ENCODE results near the gene MAPK11.

The MAPK11 gene

GRCh38 chr22:50307890-50308596 is 37.9 kb upstream of the MAPK11 start:
- no peak overlapping the region for H3K27ac ChIP-seq (ENCODE audit: low read length)
- H3K79me2 ChIP-seq (ENCODE audit: low read length) = peaks cover 40% of the 10 kb centered on the region
- H3K4me2 ChIP-seq (ENCODE audit: low read length) = no peak overlapping the region
- no peaks in the 10 kb centered on the region for H3K9me3 ChIP-seq (ENCODE audit: insufficient read depth, low read length)
- TF ChIP-seq EZH2phosphoT487 (IDR thresholded peaks at IDR 0.05; ENCODE audit: low read depth) = no peak
- TF ChIP-seq CTCF (IDR thresholded peaks at IDR 0.05; ENCODE audit: low read depth, low read length) = no peak
- no peaks in the 10 kb centered on the region for H3K36me3 ChIP-seq (replicated peaks; ENCODE audit: low read depth, low read length)
- no peak overlapping the region for H3K4me3 ChIP-seq (ENCODE audit: low read length)
- H3K27me3 ChIP-seq (ENCODE audit: low read depth, low read length) = no peaks in the 10 kb centered on the region
- H4K20me1 ChIP-seq (ENCODE audit: insufficient read depth, low read length) = peaks cover 8% of the 10 kb centered on the region
- H3K9ac ChIP-seq (ENCODE audit: low read length) = no peak overlapping the region
- H3K4me1 ChIP-seq (ENCODE audit: low read length) = peaks cover 28% of the 10 kb centered on the region
- H2AFZ ChIP-seq (ENCODE audit: low read depth, low read length) = no peak overlapping the region

GRCh38 chr22:50306753-50307749 is 36.9 kb upstream of the MAPK11 start, which contains the start of gene PLXNB2:
Gene PLXNB2, minus strand, starts transcription at chr22:50307646. Its CDS starts 17,062 bp downstream, at chr22:50290584.
- Histone ChIP-seq H3K9ac (ENCODE audit: low read length) (peak within 1 kb of the TSS; percentile 95), H3K4me2 (ENCODE audit: low read length) (peak within 1 kb of the TSS; percentile 90), H3K4me1 (ENCODE audit: low read length) (peaks cover 38% of the 10 kb centered on the region), H2AFZ (ENCODE audit: low read depth, low read length) (no peak within 1 kb of the TSS), H3K4me3 (ENCODE audit: low read length) (peak within 1 kb of the TSS; percentile 86), H3K27ac (ENCODE audit: low read length) (peak within 1 kb of the TSS; percentile 92), H3K27me3 (ENCODE audit: low read depth, low read length) (no peaks in the 10 kb centered on the region), H3K9me3 (ENCODE audit: insufficient read depth, low read length) (no peaks in the 10 kb centered on the region), H4K20me1 (ENCODE audit: insufficient read depth, low read length) (peaks cover 17% of the 10 kb centered on the region), H3K79me2 (ENCODE audit: low read length) (peaks cover 49% of the 10 kb centered on the region), H3K36me3 (replicated peaks; ENCODE audit: low read depth, low read length) (no peaks in the 10 kb centered on the region)
- no peak for TF ChIP-seq CTCF (IDR thresholded peaks at IDR 0.05; ENCODE audit: low read depth, low read length)
- no peak for TF ChIP-seq EZH2phosphoT487 (IDR thresholded peaks at IDR 0.05; ENCODE audit: low read depth)

- Histone ChIP-seq H3K27me3 (ENCODE audit: low read depth, low read length) (no peaks in the 10 kb centered on the region), H3K4me1 (ENCODE audit: low read length) (peaks cover 43% of the 10 kb centered on the region), H3K9me3 (ENCODE audit: insufficient read depth, low read length) (no peaks in the 10 kb centered on the region), H3K4me2 (ENCODE audit: low read length) (peak overlapping the region; percentile 90), H3K4me3 (ENCODE audit: low read length) (peak overlapping the region; percentile 86), H3K79me2 (ENCODE audit: low read length) (peaks cover 60% of the 10 kb centered on the region), H2AFZ (ENCODE audit: low read depth, low read length) (no peak overlapping the region), H3K36me3 (replicated peaks; ENCODE audit: low read depth, low read length) (no peaks in the 10 kb centered on the region), H3K9ac (ENCODE audit: low read length) (peak overlapping the region; percentile 95), H3K27ac (ENCODE audit: low read length) (peak overlapping the region; percentile 92), H4K20me1 (ENCODE audit: insufficient read depth, low read length) (peaks cover 27% of the 10 kb centered on the region)
- TF ChIP-seq EZH2phosphoT487 (IDR thresholded peaks at IDR 0.05; ENCODE audit: low read depth) = no peak
- TF ChIP-seq CTCF (IDR thresholded peaks at IDR 0.05; ENCODE audit: low read depth, low read length) = no peak
Observed at GRCh38 chr22:50305923-50306566, 35.9 kb upstream of the MAPK11 start.

Measured in OCI-LY3 (cell line).